ENCODE data around the gene RNF41.

The RNF41 gene

GRCh38 chr12:56229916-56230431 is 8.3 kb upstream of the RNF41 start, which contains the start of gene SLC39A5:
TSS of gene SLC39A5 (plus strand) at chr12:56230051. CDS start at chr12:56231275, 1,224 bp downstream.
- H3K27ac ChIP-seq (ENCODE audit: low read length) = no peak within 1 kb of the TSS
- no peak within 1 kb of the TSS for H3K4me3 ChIP-seq (ENCODE audit: low read length)
- no peaks in the 10 kb centered on the region for H3K4me1 ChIP-seq (ENCODE audit: control insufficient read depth, insufficient read depth, low read length)
- no peak for DNase-seq (ENCODE audit: low read depth, low spot score)
- no peaks in the 10 kb centered on the region for H3K36me3 ChIP-seq (ENCODE audit: control insufficient read depth, insufficient read depth, low read length)
- no peaks in the 10 kb centered on the region for H3K27me3 ChIP-seq (ENCODE audit: control insufficient read depth, insufficient read depth, low read length)
- no CpG with 5 or more reads among the region's 4 CpGs for WGBS (ENCODE audit: insufficient coverage, insufficient read length)
- no peaks in the 10 kb centered on the region for H3K9me3 ChIP-seq (ENCODE audit: control insufficient read depth, insufficient read depth, low read length)

- Histone ChIP-seq H3K9me3 (ENCODE audit: control insufficient read depth, insufficient read depth, low read length) (no peaks in the 10 kb centered on the region), H3K36me3 (ENCODE audit: control insufficient read depth, insufficient read depth, low read length) (no peaks in the 10 kb centered on the region), H3K27me3 (ENCODE audit: control insufficient read depth, insufficient read depth, low read length) (no peaks in the 10 kb centered on the region), H3K27ac (ENCODE audit: low read length) (no peak overlapping the region), H3K4me1 (ENCODE audit: control insufficient read depth, insufficient read depth, low read length) (0 out of 2 replicates have a peak, but pooled peaks cover 2% of the 10 kb centered on the region), H3K4me3 (ENCODE audit: low read length) (no peak overlapping the region)
- no peak for DNase-seq (ENCODE audit: low read depth, low spot score)
- no CpG with 5 or more reads among the region's 7 CpGs for WGBS (ENCODE audit: insufficient coverage, insufficient read length)
Measured at GRCh38 chr12:56229082-56229481, 7.4 kb upstream of the RNF41 start.

GRCh38 chr12:56224954-56225353 is 3.2 kb upstream of the RNF41 start:
- Histone ChIP-seq H3K27ac (ENCODE audit: low read length) (no peak overlapping the region), H3K27me3 (ENCODE audit: control insufficient read depth, insufficient read depth, low read length) (no peaks in the 10 kb centered on the region), H3K9me3 (ENCODE audit: control insufficient read depth, insufficient read depth, low read length) (no peaks in the 10 kb centered on the region), H3K4me3 (ENCODE audit: low read length) (peak overlapping the region; percentile 52; the same call in 1 of the 2 replicates), H3K36me3 (ENCODE audit: control insufficient read depth, insufficient read depth, low read length) (no peaks in the 10 kb centered on the region), H3K4me1 (ENCODE audit: control insufficient read depth, insufficient read depth, low read length) (peaks cover 2% of the 10 kb centered on the region; the same call in 1 of the 2 replicates)
- no peak for DNase-seq (ENCODE audit: low read depth, low spot score)
- WGBS (ENCODE audit: insufficient coverage, insufficient read length) = no CpG with 5 or more reads among the region's 11 CpGs

- Histone ChIP-seq H3K27ac (ENCODE audit: low read length) (no peak within 1 kb of the TSS), H3K36me3 (ENCODE audit: control insufficient read depth, insufficient read depth, low read length) (no peaks in the 10 kb centered on the region), H3K4me1 (ENCODE audit: control insufficient read depth, insufficient read depth, low read length) (peaks cover 2% of the 10 kb centered on the region; the same call in 1 of the 2 replicates), H3K9me3 (ENCODE audit: control insufficient read depth, insufficient read depth, low read length) (no peaks in the 10 kb centered on the region), H3K4me3 (ENCODE audit: low read length) (peak within 1 kb of the TSS; percentile 52; the same call in 1 of the 2 replicates), H3K27me3 (ENCODE audit: control insufficient read depth, insufficient read depth, low read length) (no peaks in the 10 kb centered on the region)
- WGBS (ENCODE audit: insufficient coverage, insufficient read length) = no CpG with 5 or more reads among the region's 41 CpGs
- peak; percentile 96 for DNase-seq (ENCODE audit: low read depth, low spot score)
Measured at GRCh38 chr12:56224102-56224701, 2.5 kb upstream of the RNF41 start, which contains the start of gene NABP2. TSS of gene NABP2 (plus strand) at chr12:56224342. CDS start at chr12:56224857, 515 bp downstream.

GRCh38 chr12:56223571-56224101 is 1.9 kb upstream of the RNF41 start:
- no peak for DNase-seq (ENCODE audit: low read depth, low spot score)
- Histone ChIP-seq H3K4me1 (ENCODE audit: control insufficient read depth, insufficient read depth, low read length) (peaks cover 2% of the 10 kb centered on the region; the same call in 1 of the 2 replicates), H3K9me3 (ENCODE audit: control insufficient read depth, insufficient read depth, low read length) (no peaks in the 10 kb centered on the region), H3K4me3 (ENCODE audit: low read length) (no peak overlapping the region), H3K27ac (ENCODE audit: low read length) (no peak overlapping the region), H3K36me3 (ENCODE audit: control insufficient read depth, insufficient read depth, low read length) (no peaks in the 10 kb centered on the region), H3K27me3 (ENCODE audit: control insufficient read depth, insufficient read depth, low read length) (no peaks in the 10 kb centered on the region)
- WGBS (ENCODE audit: insufficient coverage, insufficient read length) = no CpG with 5 or more reads among the region's 15 CpGs

GRCh38 chr12:56222531-56222895 is 791 bp upstream of the RNF41 start:
- H3K27ac ChIP-seq (ENCODE audit: low read length) = no peak overlapping the region
- peak overlapping the region; percentile 66; the same call in 1 of the 2 replicates for H3K4me3 ChIP-seq (ENCODE audit: low read length)
- H3K27me3 ChIP-seq (ENCODE audit: control insufficient read depth, insufficient read depth, low read length) = no peaks in the 10 kb centered on the region
- no peaks in the 10 kb centered on the region for H3K36me3 ChIP-seq (ENCODE audit: control insufficient read depth, insufficient read depth, low read length)
- H3K9me3 ChIP-seq (ENCODE audit: control insufficient read depth, insufficient read depth, low read length) = no peaks in the 10 kb centered on the region
- peaks cover 2% of the 10 kb centered on the region; the same call in 1 of the 2 replicates for H3K4me1 ChIP-seq (ENCODE audit: control insufficient read depth, insufficient read depth, low read length)
- DNase-seq (ENCODE audit: low read depth, low spot score) = no peak
- no CpG with 5 or more reads among the region's 4 CpGs for WGBS (ENCODE audit: insufficient coverage, insufficient read length)

GRCh38 chr12:56221232-56221756 is 428 bp downstream of the RNF41 start:
- DNase-seq (ENCODE audit: low read depth, low spot score) = no peak
- Histone ChIP-seq H3K36me3 (ENCODE audit: control insufficient read depth, insufficient read depth, low read length) (no peaks in the 10 kb centered on the region; the same call in 1 of the 2 replicates), H3K9me3 (ENCODE audit: control insufficient read depth, insufficient read depth, low read length) (no peaks in the 10 kb centered on the region), H3K27me3 (ENCODE audit: control insufficient read depth, insufficient read depth, low read length) (no peaks in the 10 kb centered on the region), H3K4me1 (ENCODE audit: control insufficient read depth, insufficient read depth, low read length) (peaks cover 2% of the 10 kb centered on the region; the same call in 1 of the 2 replicates), H3K27ac (ENCODE audit: low read length) (no peak overlapping the region), H3K4me3 (ENCODE audit: low read length) (peak overlapping the region; percentile 66)
- no CpG with 5 or more reads among the region's 21 CpGs for WGBS (ENCODE audit: insufficient coverage, insufficient read length)

GRCh38 chr12:56220611-56221231 is 1.0 kb downstream of the RNF41 start:
- H3K27ac ChIP-seq (ENCODE audit: low read length) = no peak overlapping the region
- H3K27me3 ChIP-seq (ENCODE audit: control insufficient read depth, insufficient read depth, low read length) = no peaks in the 10 kb centered on the region
- H3K4me1 ChIP-seq (ENCODE audit: control insufficient read depth, insufficient read depth, low read length) = peaks cover 2% of the 10 kb centered on the region; the same call in 1 of the 2 replicates
- no peaks in the 10 kb centered on the region for H3K9me3 ChIP-seq (ENCODE audit: control insufficient read depth, insufficient read depth, low read length)
- no peak for DNase-seq (ENCODE audit: low read depth, low spot score)
- no CpG with 5 or more reads among the region's 10 CpGs for WGBS (ENCODE audit: insufficient coverage, insufficient read length)
- peak overlapping the region; percentile 66; the same call in 1 of the 2 replicates for H3K4me3 ChIP-seq (ENCODE audit: low read length)
- H3K36me3 ChIP-seq (ENCODE audit: control insufficient read depth, insufficient read depth, low read length) = no peaks in the 10 kb centered on the region; the same call in 1 of the 2 replicates

GRCh38 chr12:56219840-56220239 is 1.9 kb downstream of the RNF41 start:
- DNase-seq (ENCODE audit: low read depth, low spot score) = no peak
- no CpG with 5 or more reads among the region's 9 CpGs for WGBS (ENCODE audit: insufficient coverage, insufficient read length)
- Histone ChIP-seq H3K27me3 (ENCODE audit: control insufficient read depth, insufficient read depth, low read length) (no peaks in the 10 kb centered on the region), H3K27ac (ENCODE audit: low read length) (no peak overlapping the region), H3K36me3 (ENCODE audit: control insufficient read depth, insufficient read depth, low read length) (peaks cover 4% of the 10 kb centered on the region; the same call in 1 of the 2 replicates), H3K4me1 (ENCODE audit: control insufficient read depth, insufficient read depth, low read length) (peaks cover 2% of the 10 kb centered on the region; the same call in 1 of the 2 replicates), H3K4me3 (ENCODE audit: low read length) (no peak overlapping the region), H3K9me3 (ENCODE audit: control insufficient read depth, insufficient read depth, low read length) (no peaks in the 10 kb centered on the region)

- DNase-seq (ENCODE audit: low read depth, low spot score) = no peak
- H3K9me3 ChIP-seq (ENCODE audit: control insufficient read depth, insufficient read depth, low read length) = no peaks in the 10 kb centered on the region
- H3K36me3 ChIP-seq (ENCODE audit: control insufficient read depth, insufficient read depth, low read length) = peaks cover 22% of the 10 kb centered on the region; the same call in 1 of the 2 replicates
- H3K4me1 ChIP-seq (ENCODE audit: control insufficient read depth, insufficient read depth, low read length) = no peaks in the 10 kb centered on the region; the same call in 1 of the 2 replicates
- H3K27me3 ChIP-seq (ENCODE audit: control insufficient read depth, insufficient read depth, low read length) = no peaks in the 10 kb centered on the region
- H3K27ac ChIP-seq (ENCODE audit: low read length) = no peak overlapping the region
- H3K4me3 ChIP-seq (ENCODE audit: low read length) = no peak overlapping the region
- WGBS (ENCODE audit: insufficient coverage, insufficient read length) = no CpG with 5 or more reads among the region's 3 CpGs
Measured at GRCh38 chr12:56216461-56216860, 5.3 kb downstream of the RNF41 start.

All from iPS DF 6.9 (cell line).